Stimulated activated CD8-positive, alpha-beta memory T cell treated with anti-CD3 and anti-CD28 coated beads, Interleukin-7, amount 100 ng/mL, for 4 hours (primary cell): Measurements from ENCODE around the gene ADI1.
"Not testable (repeated sequence)": the region's sequence is repeated elsewhere in the genome, so short reads cannot be mapped to it uniquely, and the experiment has no call there.

Source experiments
- DNase-seq, 2 donors: peaks; one replicate each; pipeline ENCODE4 v3.0.0-alpha.2; 2020; ENCODE audit warnings: low read depth in 2 of 2

The ADI1 gene

DNA sequence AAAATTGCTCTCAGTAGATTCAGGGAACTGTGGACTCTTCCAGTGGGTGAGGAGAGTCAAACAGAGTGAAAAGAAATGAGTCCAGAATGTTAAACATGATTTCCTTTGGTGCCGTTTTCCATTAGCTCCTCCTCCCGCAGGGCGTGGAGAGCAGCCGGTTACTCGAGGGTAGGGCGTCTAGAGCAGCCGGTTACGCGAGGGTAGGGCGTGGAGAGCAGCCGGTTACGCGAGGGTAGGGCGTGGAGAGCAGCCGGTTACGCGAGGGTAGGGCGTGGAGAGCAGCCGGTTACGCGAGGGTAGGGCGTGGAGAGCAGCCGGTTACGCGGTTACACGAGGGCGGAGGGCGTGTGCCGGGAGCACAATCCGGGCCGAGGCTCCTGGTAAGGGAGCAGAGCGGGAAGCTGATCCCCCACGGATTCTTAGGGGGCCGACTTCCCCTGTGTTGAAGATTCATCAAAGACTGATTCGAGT, 70.9 kb downstream of the ADI1 start:
- DNase-seq: not testable (repeated sequence)

DNA sequence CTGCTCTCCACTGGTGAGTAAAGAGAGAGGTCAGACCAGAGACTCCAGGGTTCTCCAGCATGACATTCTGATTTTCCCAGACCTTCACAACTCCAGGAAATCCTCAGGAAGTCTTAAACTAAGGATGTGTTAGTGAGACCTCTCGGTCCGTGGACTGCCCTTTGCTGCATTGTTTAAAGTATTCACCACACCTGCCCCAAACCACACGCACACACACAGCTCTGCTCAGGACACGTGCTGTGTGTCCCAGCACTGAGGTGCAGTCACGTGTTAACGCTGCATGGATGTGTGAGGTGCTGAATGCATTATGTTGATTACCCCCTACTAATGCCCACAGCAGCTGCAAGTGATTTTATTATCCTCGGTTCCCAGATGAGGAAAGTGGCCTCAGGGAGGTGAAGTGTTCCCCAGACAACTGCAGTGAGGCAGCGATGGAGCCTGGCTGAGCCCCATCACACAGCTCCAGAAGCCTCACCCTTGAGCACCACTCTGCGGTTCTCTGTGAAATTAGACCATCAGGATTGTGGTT, 71.5 kb downstream of the ADI1 start:
- DNase-seq: no peak
